OCI-M2 (cell line): ENCODE results near the gene C5AR1.
"Not testable (repeated sequence)": the region's sequence is repeated elsewhere in the genome, so short reads cannot be mapped to it uniquely, and the experiment has no call there.

Experiments used
- DNase-seq: peaks from one replicate; lab custom pipeline; 2025; ENCODE audit not compliant: unreplicated experiment; lab: John Stamatoyannopoulos, UW

C5AR1 gene

GRCh38 chr19:47362321-47362720 lies 52.7 kb downstream of the C5AR1 start:
- DNase-seq, result no peak

DNA sequence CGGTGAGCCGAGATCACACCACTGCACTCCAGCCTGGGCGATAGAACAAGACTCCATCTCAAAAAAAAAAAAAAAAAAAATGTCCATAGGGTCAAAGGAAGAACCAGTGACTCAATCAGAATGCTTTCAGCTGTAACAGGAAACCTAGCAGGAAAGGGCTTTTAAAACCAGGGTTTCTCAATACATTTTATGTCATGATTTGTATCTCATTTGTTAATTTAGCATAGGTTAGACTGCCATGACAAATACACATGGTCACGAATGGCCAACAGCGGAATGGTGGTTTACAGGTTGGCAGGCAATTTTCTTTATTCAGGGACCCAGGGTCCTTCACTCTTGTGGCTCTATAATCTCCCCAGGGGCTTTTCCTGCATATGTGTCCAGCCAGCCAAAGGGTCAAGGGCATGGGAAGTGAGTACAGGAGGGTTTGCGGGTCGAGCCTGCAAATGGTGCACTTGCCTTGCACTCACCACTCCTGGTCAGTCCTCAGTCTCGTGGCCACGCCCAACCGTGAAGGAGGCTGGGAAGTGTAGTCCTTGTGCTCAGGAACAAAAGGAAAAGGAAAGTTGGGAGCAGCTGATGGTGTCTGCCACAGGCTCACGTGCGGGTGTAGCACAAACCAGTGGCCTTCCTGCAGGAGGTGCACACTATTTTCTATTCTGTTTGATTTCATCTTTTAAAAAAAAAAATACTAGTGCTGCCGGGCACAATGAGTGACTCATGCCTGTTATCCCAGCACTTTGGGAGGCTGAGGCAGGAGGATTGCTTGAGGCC lies 54.3 kb downstream of the C5AR1 start:
- DNase-seq, result no peak

DNA sequence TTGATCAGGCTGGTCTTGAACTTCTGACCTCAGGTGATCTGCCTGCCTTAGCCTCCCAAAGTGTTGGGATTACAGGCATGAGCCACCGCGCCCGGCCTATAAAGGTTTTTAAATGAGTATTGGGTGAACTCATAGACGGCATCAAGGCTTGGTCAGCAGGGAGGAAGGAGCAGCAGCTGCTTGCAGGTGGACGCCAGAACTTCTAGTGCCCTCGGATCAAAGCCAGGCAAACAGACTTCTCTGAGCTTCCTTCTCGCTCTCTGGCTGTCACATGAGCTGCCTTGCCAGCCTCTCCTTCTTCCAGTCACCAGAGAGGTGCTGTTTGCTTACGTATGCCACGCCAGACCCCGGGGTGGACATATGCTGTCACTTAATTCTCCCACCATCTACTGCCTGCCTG lies 55.8 kb downstream of the C5AR1 start:
- DNase-seq, result not testable (repeated sequence)

DNA sequence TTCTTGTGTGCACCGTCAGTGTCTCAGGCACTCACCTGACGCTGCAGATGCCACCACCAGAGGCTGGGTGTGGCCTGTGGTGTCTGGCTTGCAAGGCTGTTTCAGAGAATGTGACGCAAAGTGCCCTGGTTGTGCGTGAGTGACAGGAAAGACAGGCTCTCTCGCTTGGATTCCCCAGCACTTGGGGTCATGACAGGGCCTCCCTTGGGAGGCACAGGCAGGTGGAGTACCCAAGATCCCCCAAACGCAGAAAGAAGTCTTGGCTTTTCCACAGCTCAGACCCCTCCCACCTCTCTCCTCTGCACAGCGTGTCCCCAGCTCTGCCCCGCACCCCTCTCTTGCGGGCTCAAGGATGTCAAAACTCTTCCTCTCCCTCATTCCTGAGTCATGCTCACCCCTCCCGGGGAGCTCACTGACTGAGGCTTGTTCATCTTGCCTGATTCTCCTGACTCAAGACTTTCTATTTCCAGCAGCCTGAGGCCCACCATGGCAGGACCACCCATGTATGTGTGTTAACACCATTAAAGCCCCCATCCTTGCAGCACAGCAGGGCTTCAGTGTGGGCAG lies 60.5 kb downstream of the C5AR1 start:
- DNase-seq, result no peak

DNA sequence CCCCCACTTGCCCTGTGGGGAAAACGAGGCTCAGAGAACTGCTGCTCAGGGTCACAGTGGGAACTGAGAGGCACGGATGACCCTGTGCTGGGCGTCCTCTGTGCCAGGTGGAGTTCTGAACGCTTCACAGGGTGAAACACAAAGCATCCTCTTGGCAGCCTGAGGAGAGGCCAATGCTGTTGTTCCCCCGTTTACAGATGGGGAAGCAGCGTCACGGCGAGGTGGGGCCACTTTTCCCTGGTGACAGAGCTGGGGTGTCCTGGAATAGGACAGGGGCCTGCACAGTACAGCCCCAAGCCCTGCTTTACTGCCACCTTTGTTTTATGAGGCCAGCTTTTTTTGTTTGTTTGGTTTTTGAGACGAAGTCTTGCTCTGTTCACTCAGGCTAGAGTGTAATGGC lies 61.6 kb downstream of the C5AR1 start:
- no peak for DNase-seq
